Neuronal stem cell (in vitro differentiated cells): ENCODE measurements around the gene ADAMTS17.

Experiments
- DNase-seq: peaks from one replicate; pipeline ENCODE4 v3.0.0-alpha.2; 2013; ENCODE audit warnings: low spot score
- H2AFZ ChIP-seq: one replicate; pipeline ENCODE4 v1.6.1; 2013; ENCODE audit warnings: mild to moderate bottlenecking, low read length, inconsistent platforms
- H2AK5ac ChIP-seq: 2 replicates; pipeline ENCODE4 v1.6.1; 2013; ENCODE audit warnings: low read depth, mild to moderate bottlenecking, inconsistent platforms, low read length, moderate library complexity, mixed read lengths
- H2BK120ac ChIP-seq: 2 replicates; pipeline ENCODE4 v1.6.1; 2013; ENCODE audit warnings: low read depth, mild to moderate bottlenecking, inconsistent platforms, low read length, moderate library complexity, mixed read lengths
- H2BK12ac ChIP-seq: one replicate; pipeline ENCODE4 v1.6.1; 2013; ENCODE audit warnings: low read length, inconsistent platforms
- H2BK15ac ChIP-seq: 2 replicates; pipeline ENCODE4 v1.6.1; 2013; ENCODE audit warnings: mild to moderate bottlenecking, low read length, inconsistent platforms, mixed read lengths
- H2BK5ac ChIP-seq: one replicate; pipeline ENCODE4 v1.6.1; 2013; ENCODE audit warnings: inconsistent platforms, mild to moderate bottlenecking, low read length, moderate library complexity
- H3K14ac ChIP-seq: one replicate; pipeline ENCODE4 v1.6.1; 2013; ENCODE audit warnings: low read length, inconsistent platforms
- H3K18ac ChIP-seq: 2 replicates; pipeline ENCODE4 v1.6.1; 2013; ENCODE audit warnings: low read length, inconsistent platforms
- H3K23ac ChIP-seq: 2 replicates; pipeline ENCODE4 v1.6.1; 2013; ENCODE audit warnings: low read depth, mild to moderate bottlenecking, mixed read lengths, low read length, inconsistent platforms; ENCODE audit not compliant: poor library complexity
- H3K27ac ChIP-seq: replicated peaks from 3 replicates; pipeline ENCODE4 v1.5.1; 2013; ENCODE audit warnings: low read length, inconsistent platforms
- H3K27me3 ChIP-seq, 3 experiments: 2 replicates each; pipeline ENCODE4 v1.6.1; 2013; ENCODE audit warnings: low read length in 3 of 3, mild to moderate bottlenecking in 2 of 3, inconsistent platforms in 1 of 3, low read depth in 1 of 3, mixed read lengths in 1 of 3, moderate library complexity in 1 of 3; ENCODE audit not compliant: control insufficient read depth in 3 of 3, insufficient read depth in 3 of 3
- H3K36me3 ChIP-seq, 2 donors: replicated peaks in 1 of 2; 2 replicates each; pipeline ENCODE4 v1.6.1; 2013; ENCODE audit warnings: low read length in 2 of 2; ENCODE audit not compliant: control insufficient read depth in 2 of 2, insufficient read depth in 2 of 2
- H3K4ac ChIP-seq: 2 replicates; pipeline ENCODE4 v1.6.1; 2013; ENCODE audit warnings: inconsistent platforms, mild to moderate bottlenecking, low read length, moderate library complexity
- H3K4me1 ChIP-seq, 2 donors: 1 replicate in 1 of 2; 2 replicates in 1 of 2; pipeline ENCODE4 v1.6.1; 2013; ENCODE audit warnings: low read length in 2 of 2, low read depth in 1 of 2; ENCODE audit not compliant: control insufficient read depth in 2 of 2, insufficient read depth in 1 of 2
- H3K4me2 ChIP-seq: one replicate; pipeline ENCODE4 v1.6.1; 2013; ENCODE audit warnings: mild to moderate bottlenecking, low read length, inconsistent platforms; ENCODE audit not compliant: insufficient read depth, poor library complexity, severe bottlenecking
- H3K4me3 ChIP-seq, 2 donors: 2 replicates each; pipeline ENCODE4 v1.5.1; 2013; ENCODE audit warnings: low read length in 2 of 2, mild to moderate bottlenecking in 2 of 2, inconsistent platforms in 1 of 2, moderate library complexity in 1 of 2
- H3K79me1 ChIP-seq: one replicate; pipeline ENCODE4 v1.6.1; 2013; ENCODE audit warnings: low read depth, mild to moderate bottlenecking, inconsistent platforms, low read length, moderate library complexity
- H3K9ac ChIP-seq: one replicate; pipeline ENCODE4 v1.6.1; 2013; ENCODE audit warnings: mild to moderate bottlenecking, low read depth, low read length, inconsistent platforms; ENCODE audit not compliant: poor library complexity
- H3K9me3 ChIP-seq, 2 donors: replicated peaks in 1 of 2; 2 replicates each; pipeline versions ENCODE3 to v1.6.1; 2013; ENCODE audit warnings: low read length in 2 of 2, mild to moderate bottlenecking in 2 of 2, inconsistent platforms in 1 of 2, low read depth in 1 of 2, mixed read lengths in 1 of 2, moderate library complexity in 1 of 2; ENCODE audit not compliant: control insufficient read depth in 2 of 2, insufficient read depth in 1 of 2
- H4K8ac ChIP-seq: one replicate; pipeline ENCODE4 v1.6.1; 2013; ENCODE audit warnings: low read depth, mild to moderate bottlenecking, inconsistent platforms, low read length, moderate library complexity
- H4K91ac ChIP-seq: one replicate; pipeline ENCODE4 v1.6.1; 2013; ENCODE audit warnings: low read length, low read depth, mild to moderate bottlenecking, inconsistent platforms; ENCODE audit not compliant: poor library complexity
- WGBS, 2 donors: extraction: QIAGEN DNeasy Blood & Tissue Kit; methylation state at CpG; one replicate each; pipeline ENCODE4 v1.1.7; 2013; ENCODE audit warnings: missing lambda C conversion rate in 2 of 2, mixed read lengths in 1 of 2; ENCODE audit not compliant: insufficient read length in 2 of 2, insufficient replicate concordance in 1 of 2; ENCODE audit errors: extremely low coverage in 2 of 2; 5-methylcytosine and 5-hydroxymethylcytosine counted together

ADAMTS17 gene

GRCh38 chr15:100175406-100176114 is 166.2 kb downstream of the ADAMTS17 start:
- no peak overlapping the region for H4K8ac ChIP-seq
- no peak overlapping the region for H4K91ac ChIP-seq
- no peak overlapping the region for H3K23ac ChIP-seq
- no peak overlapping the region for H3K14ac ChIP-seq
- no peak overlapping the region for H2BK12ac ChIP-seq
- H3K4ac ChIP-seq, result no peak overlapping the region
- H3K4me2 ChIP-seq, result no peak overlapping the region
- peaks cover 0 to 11% of the 10 kb centered on the region in 2 donors for H3K9me3 ChIP-seq
- no peak overlapping the region for H2BK120ac ChIP-seq
- no peaks in the 10 kb centered on the region for H3K79me1 ChIP-seq
- H3K27ac ChIP-seq, result no peak overlapping the region
- WGBS, 2 donors, result no CpG with 5 or more reads among the region's 12 CpGs
- no peak overlapping the region for H2BK15ac ChIP-seq
- no peak overlapping the region for H3K4me3 ChIP-seq
- no peak overlapping the region for H2BK5ac ChIP-seq
- DNase-seq, result no peak
- H3K9ac ChIP-seq, result no peak overlapping the region
- H3K18ac ChIP-seq, result no peak overlapping the region
- H2AK5ac ChIP-seq, result no peak overlapping the region
- no peak overlapping the region for H2AFZ ChIP-seq
- H3K36me3 ChIP-seq, result no peaks in the 10 kb centered on the region
- no peaks in the 10 kb centered on the region for H3K27me3 ChIP-seq
- peaks cover 0 to 3% of the 10 kb centered on the region in 2 donors for H3K4me1 ChIP-seq

GRCh38 chr15:100174904-100175275 is 166.9 kb downstream of the ADAMTS17 start:
- H3K36me3 ChIP-seq, result no peaks in the 10 kb centered on the region
- no peak overlapping the region for H3K4me2 ChIP-seq
- no peak overlapping the region for H3K23ac ChIP-seq
- DNase-seq, result no peak
- H2BK5ac ChIP-seq, result no peak overlapping the region
- WGBS, 2 donors, result no CpG with 5 or more reads among the region's 3 CpGs
- no peak overlapping the region for H3K14ac ChIP-seq
- no peak overlapping the region for H2BK15ac ChIP-seq
- no peak overlapping the region for H4K91ac ChIP-seq
- H3K4me3 ChIP-seq, result no peak overlapping the region
- peaks cover 0 to 3% of the 10 kb centered on the region in 2 donors for H3K4me1 ChIP-seq
- H2AFZ ChIP-seq, result no peak overlapping the region
- no peak overlapping the region for H3K9ac ChIP-seq
- no peak overlapping the region for H2AK5ac ChIP-seq
- H3K9me3 ChIP-seq, result peaks cover 0 to 11% of the 10 kb centered on the region in 2 donors
- H3K4ac ChIP-seq, result no peak overlapping the region
- H2BK120ac ChIP-seq, result no peak overlapping the region
- H3K27ac ChIP-seq, result no peak overlapping the region
- no peak overlapping the region for H3K18ac ChIP-seq
- H4K8ac ChIP-seq, result no peak overlapping the region
- no peak overlapping the region for H2BK12ac ChIP-seq
- no peaks in the 10 kb centered on the region for H3K79me1 ChIP-seq
- H3K27me3 ChIP-seq, result no peaks in the 10 kb centered on the region

- Histone ChIP-seq H3K4me1 (peaks cover 0 to 3% of the 10 kb centered on the region in 2 donors), H3K4ac (no peak overlapping the region), H4K8ac (no peak overlapping the region), H3K27ac (no peak overlapping the region), H3K4me2 (no peak overlapping the region), H3K23ac (no peak overlapping the region), H2BK15ac (no peak overlapping the region), H2AFZ (no peak overlapping the region), H2AK5ac (no peak overlapping the region), H3K14ac (no peak overlapping the region), H3K36me3 (no peaks in the 10 kb centered on the region), H2BK5ac (no peak overlapping the region), H2BK120ac (no peak overlapping the region), H2BK12ac (no peak overlapping the region), H4K91ac (no peak overlapping the region), H3K79me1 (no peaks in the 10 kb centered on the region), H3K4me3 (no peak overlapping the region), H3K9me3 (peaks cover 0 to 11% of the 10 kb centered on the region in 2 donors), H3K9ac (no peak overlapping the region), H3K27me3 (no peaks in the 10 kb centered on the region), H3K18ac (no peak overlapping the region)
- no peak for DNase-seq
- no CpG with 5 or more reads among the region's 7 CpGs for WGBS, 2 donors
These were observed 167.4 kb downstream of the ADAMTS17 start for GRCh38 chr15:100174159-100174903.

- H3K4me1 ChIP-seq, result peaks cover 0 to 3% of the 10 kb centered on the region in 2 donors
- no peaks in the 10 kb centered on the region for H3K36me3 ChIP-seq
- no peak overlapping the region for H2AFZ ChIP-seq
- H4K91ac ChIP-seq, result no peak overlapping the region
- H3K27ac ChIP-seq, result no peak overlapping the region
- H2BK15ac ChIP-seq, result no peak overlapping the region
- DNase-seq, result no peak
- no peak overlapping the region for H2BK12ac ChIP-seq
- H2AK5ac ChIP-seq, result no peak overlapping the region
- no CpG with 5 or more reads among the region's 7 CpGs for WGBS, 2 donors
- H3K23ac ChIP-seq, result no peak overlapping the region
- no peak overlapping the region for H3K4ac ChIP-seq
- no peak overlapping the region for H2BK5ac ChIP-seq
- no peak overlapping the region for H3K4me3 ChIP-seq
- no peaks in the 10 kb centered on the region for H3K79me1 ChIP-seq
- no peak overlapping the region for H3K18ac ChIP-seq
- H3K9ac ChIP-seq, result no peak overlapping the region
- H3K4me2 ChIP-seq, result no peak overlapping the region
- no peak overlapping the region for H4K8ac ChIP-seq
- no peaks in the 10 kb centered on the region for H3K27me3 ChIP-seq
- no peak overlapping the region for H3K14ac ChIP-seq
- H3K9me3 ChIP-seq, result peaks cover 0 to 12% of the 10 kb centered on the region in 2 donors
- no peak overlapping the region for H2BK120ac ChIP-seq
These were observed 169.3 kb downstream of the ADAMTS17 start for GRCh38 chr15:100172356-100173024.
